Activated CD4-positive, alpha-beta memory T cell treated with anti-CD3 and anti-CD28 coated beads for 36 hours (primary cell): ENCODE data around the gene S100A14. TPM values are rescaled to one million over a fixed set of nuclear protein-coding genes. Genes with fewer than 3 reads are reported as not detected.
A peak's percentile ranks its signal among the peaks of the same experiment; 100 is the strongest.

Experiments
- CTCF ChIA-PET: fragments of 350-600 bp; sonication (Branson Sonifier 250); formaldehyde crosslinking; loops from one replicate; lab custom pipeline; 2021; ENCODE audit warnings: antibody characterized with exemption, inconsistent platforms; lab: Charles Lee
- POLR2A ChIA-PET: fragments of 350-600 bp; sonication (Branson Sonifier 250); formaldehyde crosslinking; loops from one replicate; lab custom pipeline; 2021; ENCODE audit warnings: antibody characterized with exemption; lab: Charles Lee
- DNase-seq: peaks from one replicate; pipeline ENCODE4 v3.0.0-alpha.2; 2020
- H3K27ac Mint-ChIP-seq: one replicate; pipeline ENCODE4 v1.8.0; 2021; ENCODE audit warnings: mixed read lengths
- H3K27me3 Mint-ChIP-seq: one replicate; pipeline ENCODE4 v1.8.0; 2021; ENCODE audit warnings: mixed read lengths
- H3K36me3 Mint-ChIP-seq: one replicate; pipeline ENCODE4 v1.8.0; 2021; ENCODE audit warnings: mixed read lengths
- H3K4me1 Mint-ChIP-seq: one replicate; pipeline ENCODE4 v1.8.0; 2021; ENCODE audit warnings: low read depth, mixed read lengths
- H3K4me3 Mint-ChIP-seq: one replicate; pipeline ENCODE4 v1.8.0; 2021; ENCODE audit warnings: mild to moderate bottlenecking, mixed read lengths
- H3K9me3 Mint-ChIP-seq: one replicate; pipeline ENCODE4 v1.8.0; 2021; ENCODE audit warnings: mixed read lengths
- intact Hi-C: fragments of 100-400 bp; cut with micrococcal nuclease; formaldehyde crosslinking; loops from one replicate; pipeline ENCODE4 v1.15.1; 2023
- total RNA-seq, 2 experiments: library from RNA; stranded (reverse); gene quantifications; one replicate each; pipeline ENCODE4 v1.2.3, GENCODE V29; 2021

The S100A14 gene
- total RNA-seq, 2 experiments from 2014 or later, result 0.26 to 0.46 TPM

DNA sequence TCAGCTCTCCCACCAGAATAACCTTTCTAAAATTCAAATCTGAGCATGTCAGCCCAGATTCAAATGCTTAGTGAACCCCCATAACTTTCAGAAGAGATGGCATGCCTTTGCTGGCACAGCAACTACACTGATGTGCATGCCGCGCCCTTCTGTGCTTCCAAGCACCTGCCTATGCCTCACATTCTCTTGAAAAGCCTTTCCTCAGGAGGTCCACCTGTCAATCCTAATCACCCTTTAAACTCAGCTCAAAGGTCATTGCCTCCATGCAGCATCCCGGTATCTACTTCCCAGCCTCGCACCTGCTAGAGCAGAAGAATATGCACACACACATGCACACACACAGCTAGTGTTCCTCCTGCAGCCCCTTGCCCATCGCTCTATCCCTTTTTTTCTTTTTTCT is 45.3 kb downstream of the S100A14 start:
- H3K36me3 Mint-ChIP-seq, result no peaks in the 10 kb centered on the region
- H3K9me3 Mint-ChIP-seq, result no peaks in the 10 kb centered on the region
- intact Hi-C loops, result loop anchor here (5.0 kb wide), 1 partner anchor 211 kb away; no protein-coding TSS in a partner anchor
- CTCF ChIA-PET, result interaction anchor here (0.5 to 7.5 kb wide), 10 partner anchors 26 to 76 kb away, joined by 3 to 269 read pairs (median 5); partner anchors contain the start of genes S100A14, S100A4 and S100A6
- H3K27me3 Mint-ChIP-seq, result peaks cover 1% of the 10 kb centered on the region
- POLR2A ChIA-PET, result interaction anchor here (0.8 to 6.5 kb wide), 2 partner anchors 26 to 37 kb away, joined by 3 to 99 read pairs; partner anchors contain the start of gene S100A6
- no peak overlapping the region for H3K4me3 Mint-ChIP-seq
- no peak for DNase-seq
- peaks cover 69% of the 10 kb centered on the region for H3K4me1 Mint-ChIP-seq
- H3K27ac Mint-ChIP-seq, result no peak overlapping the region

GRCh38 chr1:153569465-153569864 is 46.7 kb downstream of the S100A14 start:
- no peak for DNase-seq
- Mint-ChIP-seq H3K27ac (peak overlapping the region; percentile 13), H3K4me3 (no peak overlapping the region), H3K36me3 (no peaks in the 10 kb centered on the region), H3K9me3 (no peaks in the 10 kb centered on the region), H3K4me1 (peaks cover 76% of the 10 kb centered on the region), H3K27me3 (peaks cover 1% of the 10 kb centered on the region)
- CTCF ChIA-PET, result interaction anchor here (1.5 to 7.5 kb wide), 7 partner anchors 25 to 65 kb away, joined by 4 to 269 read pairs (median 12); partner anchors contain the start of genes S100A4 and S100A6
- POLR2A ChIA-PET, result interaction anchor here (6.5 kb wide), 1 partner anchor 36 kb away, joined by 99 read pairs; the partner anchor contains the start of gene S100A6
- intact Hi-C loops, result loop anchor here (5.0 kb wide), 2 partner anchors 88 to 158 kb away; partner anchors contain the start of genes INTS3 and SNAPIN

- CTCF ChIA-PET, result interaction anchor here (0.6 to 7.5 kb wide), 21 partner anchors 9 to 223 kb away, joined by 3 to 269 read pairs (median 6); partner anchors contain the start of genes CHTOP, S100A1, S100A4 and S100A5
- intact Hi-C loops, result loop anchor here (1.0 to 5.0 kb wide), 4 partner anchors 35 to 159 kb away; partner anchors contain the start of genes INTS3 and SNAPIN
- H3K4me1 Mint-ChIP-seq, result peaks cover 70% of the 10 kb centered on the region
Measured at GRCh38 chr1:153568367-153569099, 47.6 kb downstream of the S100A14 start.

DNA sequence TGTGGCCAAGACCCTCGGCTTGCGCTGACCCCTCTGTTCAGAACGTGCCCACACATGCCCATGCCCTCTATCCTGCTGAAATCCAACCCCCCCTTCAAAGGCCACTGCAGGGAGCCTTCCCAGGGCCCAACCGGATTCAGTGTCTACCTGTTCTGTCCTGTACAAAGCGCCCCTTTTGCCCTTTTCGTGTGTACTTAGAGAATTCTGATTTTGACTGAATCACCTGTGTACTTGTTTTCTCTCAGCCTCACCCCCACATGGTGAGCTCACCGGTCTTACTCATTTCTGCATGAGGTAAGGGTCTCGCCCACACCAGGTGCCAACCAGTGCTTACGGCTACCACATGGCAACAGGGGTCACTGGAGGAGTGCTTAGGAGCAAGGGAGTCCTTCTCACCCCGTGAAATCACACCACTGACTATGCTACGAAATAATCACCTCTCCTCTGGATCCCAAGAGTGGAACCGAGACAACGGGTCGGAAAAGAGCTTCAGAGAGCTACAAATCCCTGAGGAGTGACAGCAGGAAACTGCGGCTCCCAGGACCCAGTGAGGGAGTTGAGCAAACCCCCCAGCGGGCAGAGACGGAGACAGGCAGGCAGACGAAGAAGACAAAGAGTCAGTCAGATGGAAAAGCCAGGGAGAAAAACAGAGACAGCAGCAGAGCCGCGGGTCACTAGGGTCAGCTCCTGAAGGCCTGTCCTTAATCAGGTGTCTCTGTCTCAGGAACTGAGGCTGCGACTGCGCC is 48.3 kb downstream of the S100A14 start:
- H3K36me3 Mint-ChIP-seq, result no peaks in the 10 kb centered on the region
- intact Hi-C loops, result loop anchor here (1.0 to 5.0 kb wide), 4 partner anchors 34 to 160 kb away; partner anchors contain the start of genes INTS3 and SNAPIN
- H3K4me1 Mint-ChIP-seq, result peaks cover 63% of the 10 kb centered on the region
- H3K9me3 Mint-ChIP-seq, result no peaks in the 10 kb centered on the region
- H3K4me3 Mint-ChIP-seq, result peak overlapping the region; percentile 24
- peak overlapping the region; percentile 87 for H3K27ac Mint-ChIP-seq
- CTCF ChIA-PET, result interaction anchor here (0.6 to 7.5 kb wide), 21 partner anchors 10 to 224 kb away, joined by 3 to 269 read pairs (median 6); partner anchors contain the start of genes CHTOP, S100A1, S100A4 and S100A5
- POLR2A ChIA-PET, result interaction anchor here (0.9 to 6.5 kb wide), 4 partner anchors 23 to 66 kb away, joined by 3 to 99 read pairs (median 4); partner anchors contain the start of genes CHTOP and S100A6
- peak; percentile 86 for DNase-seq
- H3K27me3 Mint-ChIP-seq, result peaks cover 1% of the 10 kb centered on the region

More at GRCh38 chr1:153568367-153569099, 47.6 kb downstream of the S100A14 start:
- H3K9me3 Mint-ChIP-seq, result no peaks in the 10 kb centered on the region
- H3K27me3 Mint-ChIP-seq, result peaks cover 1% of the 10 kb centered on the region
- POLR2A ChIA-PET, result interaction anchor here (0.9 to 6.5 kb wide), 4 partner anchors 24 to 65 kb away, joined by 3 to 99 read pairs (median 4); partner anchors contain the start of genes CHTOP and S100A6
- H3K36me3 Mint-ChIP-seq, result no peaks in the 10 kb centered on the region
- peak overlapping the region; percentile 59 for H3K4me3 Mint-ChIP-seq
- peak overlapping the region; percentile 87 for H3K27ac Mint-ChIP-seq
- peak; percentile 92 for DNase-seq

DNA sequence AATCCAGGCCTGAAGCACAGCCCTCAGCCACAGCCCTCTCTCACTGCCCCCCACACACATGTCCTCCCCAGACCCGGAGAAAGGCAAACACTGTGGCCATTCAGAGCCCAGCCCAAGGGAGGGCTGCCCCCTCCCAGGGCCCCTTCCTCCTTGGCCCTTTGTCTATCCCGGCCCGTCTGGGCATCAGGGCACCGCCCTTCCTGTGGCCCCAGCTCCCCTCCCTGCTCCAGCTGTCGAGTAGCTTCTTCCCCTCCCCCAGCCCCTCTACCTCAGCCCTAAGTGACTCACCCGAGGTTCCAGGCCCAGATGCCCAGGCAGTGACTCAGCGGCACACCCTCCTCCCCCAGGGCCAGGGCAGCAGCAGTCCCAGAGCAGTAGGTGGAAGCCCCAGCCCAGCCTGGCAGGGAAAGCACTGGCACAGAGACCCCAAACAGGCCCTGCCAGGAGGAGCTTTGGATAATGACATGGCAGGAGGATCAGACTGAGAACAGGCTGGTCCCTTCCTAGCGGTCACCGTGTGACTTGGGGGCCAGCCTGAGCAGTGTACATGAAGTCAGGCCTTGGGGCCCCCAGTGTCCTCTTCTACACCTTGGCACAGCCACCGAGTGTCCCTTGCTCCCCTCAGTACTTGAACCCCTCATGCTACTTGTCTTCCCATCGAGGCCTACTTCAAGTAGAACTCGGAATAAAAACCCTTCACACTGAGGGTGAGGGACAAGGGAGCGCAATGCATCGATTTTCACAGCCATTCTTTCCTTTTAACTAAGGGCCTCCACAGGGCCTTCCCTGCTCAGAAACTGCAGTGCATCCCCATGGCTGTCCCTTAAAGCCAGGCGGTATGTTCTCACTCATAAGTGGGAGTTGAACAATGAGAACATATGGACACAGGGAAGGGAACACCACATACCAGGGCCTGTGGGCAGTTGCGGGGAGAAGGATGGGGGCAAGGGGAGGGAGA is 49.4 kb downstream of the S100A14 start:
- H3K27ac Mint-ChIP-seq, result peak overlapping the region; percentile 97
- H3K9me3 Mint-ChIP-seq, result no peaks in the 10 kb centered on the region
- POLR2A ChIA-PET, result interaction anchor here (0.9 to 6.3 kb wide), 7 partner anchors 14 to 68 kb away, joined by 3 to 50 read pairs (median 18); partner anchors contain the start of genes CHTOP, S100A4 and S100A6
- DNase-seq, result peak; percentile 95
- intact Hi-C loops, result loop anchor here (1.0 to 5.0 kb wide), 4 partner anchors 21 to 161 kb away; partner anchors contain the start of genes INTS3, S100A4 and SNAPIN
- H3K36me3 Mint-ChIP-seq, result no peaks in the 10 kb centered on the region
- H3K4me1 Mint-ChIP-seq, result peaks cover 53% of the 10 kb centered on the region
- CTCF ChIA-PET, result interaction anchor here (0.7 to 2.4 kb wide), 9 partner anchors 22 to 67 kb away, joined by 3 to 45 read pairs (median 5); partner anchors contain the start of genes CHTOP, S100A4, S100A5 and S100A6
- H3K27me3 Mint-ChIP-seq, result peaks cover 1% of the 10 kb centered on the region
- peak overlapping the region; percentile 64 for H3K4me3 Mint-ChIP-seq

- peaks cover 48% of the 10 kb centered on the region for H3K4me1 Mint-ChIP-seq
- H3K27ac Mint-ChIP-seq, result peak within 1 kb of the TSS; percentile 97
- intact Hi-C loops, result loop anchor here (1.0 to 5.0 kb wide), 4 partner anchors 20 to 162 kb away; partner anchors contain the start of genes INTS3, S100A4 and SNAPIN
- DNase-seq, result peak; percentile 79
- ChIA-PET CTCF (interaction anchor here (1.0 to 2.4 kb wide), 8 partner anchors 21 to 68 kb away, joined by 3 to 45 read pairs (median 8); partner anchors contain the start of genes CHTOP, S100A4 and S100A6), POLR2A (interaction anchor here (0.6 to 6.3 kb wide), 8 partner anchors 15 to 69 kb away, joined by 3 to 50 read pairs (median 10); partner anchors contain the start of genes CHTOP, S100A4 and S100A6)
- peak within 1 kb of the TSS; percentile 71 for H3K4me3 Mint-ChIP-seq
- no peaks in the 10 kb centered on the region for H3K9me3 Mint-ChIP-seq
- H3K36me3 Mint-ChIP-seq, result no peaks in the 10 kb centered on the region
- no peaks in the 10 kb centered on the region for H3K27me3 Mint-ChIP-seq
Measured at GRCh38 chr1:153565529-153566374, 50.4 kb downstream of the S100A14 start, which contains the start of gene S100A2. Gene S100A2, minus strand, starts transcription at chr1:153565844. Its CDS starts 1,967 bp downstream, at chr1:153563877.

Other genes with a start within 250 kb of the S100A14 start
- not detected for gene S100A12, start 240.7 kb downstream of the S100A14 start, total RNA-seq
- not detected for gene S100A8, start 225.3 kb downstream of the S100A14 start, total RNA-seq
- gene S100A7A, start 199.8 kb downstream of the S100A14 start, total RNA-seq, result not detected
- not detected for gene S100A7, start 155.7 kb downstream of the S100A14 start, total RNA-seq
- 100 to 1,000 TPM; 503 to 513 TPM for gene S100A6, start 80.3 kb downstream of the S100A14 start, total RNA-seq
- 1 to 10 TPM; 3.3 to 4.0 TPM for gene S100A5, start 75.4 kb downstream of the S100A14 start, total RNA-seq
- gene S100A4, start 70.5 kb downstream of the S100A14 start, total RNA-seq, result 100 to 1,000 TPM; 352 to 382 TPM
- gene S100A3, start 67.1 kb downstream of the S100A14 start, total RNA-seq, result not detected
- 1 to 10 TPM; 3.5 to 5.3 TPM for gene S100A2, start 50.5 kb downstream of the S100A14 start, total RNA-seq
- gene S100A16, start 3.2 kb downstream of the S100A14 start, total RNA-seq, result not detected
- gene S100A13, start 11.2 kb upstream of the S100A14 start, total RNA-seq, result 10 to 100 TPM; 11.6 to 13.6 TPM
- gene S100A1, start 12.1 kb upstream of the S100A14 start, total RNA-seq, result not detected
- 10 to 100 TPM; 92.5 to 94.7 TPM for gene CHTOP, start 17.7 kb upstream of the S100A14 start, total RNA-seq
- 10 to 100 TPM; 31.3 to 32.1 TPM for gene SNAPIN, start 42.4 kb upstream of the S100A14 start, total RNA-seq
- gene ILF2, start 54.7 kb upstream of the S100A14 start, total RNA-seq, result 100 to 1,000 TPM; 315 to 323 TPM
- gene NPR1, start 62.4 kb upstream of the S100A14 start, total RNA-seq, result under 1 TPM; 0.05 to 0.07 TPM
- gene INTS3, start 111.7 kb upstream of the S100A14 start, total RNA-seq, result 10 to 100 TPM; 45.5 to 47.7 TPM
- gene SLC27A3, start 159.1 kb upstream of the S100A14 start, total RNA-seq, result 1 to 10 TPM; 5.9 to 7.8 TPM